Suprapubic skin (tissue), 3 donors: ENCODE results near the gene LRP1B.

Experiments
- CTCF ChIP-seq, 2 donors: fragments of 200-600 bp in 1 of 2; fragments of 450-650 bp in 1 of 2; sonication (generic) in 1 of 2; IDR thresholded peaks; one replicate each; pipeline ENCODE4 v1.5.1; 2016 to 2019; ENCODE audit warnings: antibody characterized with exemption in 2 of 2, mild to moderate bottlenecking in 1 of 2, moderate library complexity in 1 of 2
- EP300 ChIP-seq: sonication (generic); formaldehyde crosslinking; IDR thresholded peaks from one replicate; pipeline ENCODE4 v1.6.1; 2017; ENCODE audit warnings: antibody characterized with exemption
- POLR2A ChIP-seq, 2 donors: fragments of 450-650 bp; IDR thresholded peaks; one replicate each; pipeline ENCODE4 v1.6.1; 2017; ENCODE audit warnings: antibody characterized with exemption in 2 of 2, mild to moderate bottlenecking in 2 of 2, moderate library complexity in 2 of 2

GRCh38 chr2:140316345-140316744 is 1814.5 kb downstream of the LRP1B start:
- TF ChIP-seq POLR2A (IDR thresholded peaks at IDR 0.05) (no peak), CTCF (IDR thresholded peaks at IDR 0.05) (no peak), EP300 (no peak)
